Endothelial cell of umbilical vein (primary cell): ENCODE measurements around the gene PTPRD. TPM values are rescaled to one million over a fixed set of nuclear protein-coding genes. Genes with fewer than 3 reads are reported as not detected.

Source experiments
- BruUV-seq: library from RNA; stranded (reverse); fragments of 400-500 nt; replicated peaks from 2 replicates; lab custom pipeline; 2021; lab: Mats Ljungman, UMichigan
- CTCF ChIA-PET: fragments of 300-600, 350-600 bp; sonication (Branson Sonifier 250); formaldehyde crosslinking; loops from one replicate; lab custom pipeline; 2021; ENCODE audit warnings: antibody characterized with exemption, inconsistent platforms; lab: Charles Lee
- POLR2A ChIA-PET: fragments of 300-600, 350-600 bp; sonication (Branson Sonifier 250); formaldehyde crosslinking; loops from one replicate; lab custom pipeline; 2021; ENCODE audit warnings: antibody characterized with exemption, inconsistent platforms; lab: Charles Lee
- DNase-seq: peaks from one replicate; pipeline ENCODE4 v3.0.0-alpha.2; 2011; ENCODE audit warnings: low read depth, low spot score
- FAIRE-seq: peaks from 2 replicates; lab custom pipeline; 2011; peaks lifted over from hg19 to GRCh38; lab: Jason Lieb, UNC
- H2AFZ ChIP-seq: 2 replicates; pipeline ENCODE4 v1.6.0; 2012; ENCODE audit warnings: low read depth, low read length, control low read depth, inconsistent platforms
- H3K27ac ChIP-seq: 2 replicates; pipeline ENCODE4 v1.5.1; 2011; ENCODE audit warnings: low read depth, mild to moderate bottlenecking, control low read depth, low read length, moderate library complexity; ENCODE audit not compliant: insufficient read depth
- H3K27me3 ChIP-seq, 2 experiments: 2 replicates each; pipeline versions ENCODE4 v1.6.0 to v1.6.1; 2011; ENCODE audit warnings: low read length in 2 of 2, mixed read lengths in 1 of 2; ENCODE audit not compliant: control insufficient read depth in 2 of 2, insufficient read depth in 2 of 2
- H3K36me3 ChIP-seq, 2 experiments: 2 replicates in 1 of 2; 3 replicates in 1 of 2; pipeline ENCODE4 v1.5.1; 2011; ENCODE audit warnings: low read length in 2 of 2, mild to moderate bottlenecking in 1 of 2, moderate library complexity in 1 of 2; ENCODE audit not compliant: control insufficient read depth in 2 of 2, insufficient read depth in 2 of 2; ENCODE audit errors: extremely low read depth in 1 of 2
- H3K4me1 ChIP-seq: 3 replicates; pipeline ENCODE4 v1.5.1; 2011; ENCODE audit warnings: mild to moderate bottlenecking, low read length; ENCODE audit not compliant: control insufficient read depth, insufficient read depth; ENCODE audit errors: extremely low read depth
- H3K4me2 ChIP-seq: 2 replicates; pipeline ENCODE4 v1.6.1; 2011; ENCODE audit warnings: low read length, control low read depth, mixed read lengths; ENCODE audit not compliant: insufficient read depth
- H3K4me3 ChIP-seq, 3 experiments: fragments of 200-600 bp in 1 of 3; sonication (generic), shearing (Covaris generic) in 1 of 3; replicated peaks in 1 of 3; 2 replicates each; pipeline ENCODE4 v1.5.1; 2011 to 2016; ENCODE audit warnings: control low read depth in 3 of 3, low read length in 3 of 3, mild to moderate bottlenecking in 2 of 3, inconsistent platforms in 1 of 3, low read depth in 1 of 3, moderate library complexity in 1 of 3; ENCODE audit not compliant: insufficient read depth in 1 of 3
- H3K79me2 ChIP-seq: 2 replicates; pipeline ENCODE4 v1.6.0; 2012; ENCODE audit warnings: low read length, inconsistent platforms; ENCODE audit not compliant: control insufficient read depth, insufficient read depth
- H3K9ac ChIP-seq: replicated peaks from 2 replicates; pipeline ENCODE3; 2011; ENCODE audit warnings: low read length, control low read depth; ENCODE audit not compliant: insufficient read depth; ENCODE audit errors: extremely low read depth
- H3K9me1 ChIP-seq: replicated peaks from 3 replicates; pipeline ENCODE4 v1.6.0; 2011; ENCODE audit warnings: mild to moderate bottlenecking, low read length; ENCODE audit not compliant: control insufficient read depth, insufficient read depth; ENCODE audit errors: extremely low read depth
- H3K9me3 ChIP-seq: replicated peaks from 2 replicates; pipeline ENCODE4 v1.5.1; 2012; ENCODE audit warnings: low read length, inconsistent platforms; ENCODE audit not compliant: control insufficient read depth, insufficient read depth
- H4K20me1 ChIP-seq: replicated peaks from 2 replicates; pipeline ENCODE3; 2011; ENCODE audit warnings: mild to moderate bottlenecking, low read length; ENCODE audit not compliant: control insufficient read depth, insufficient read depth; ENCODE audit errors: extremely low read depth
- EZH2 ChIP-seq: IDR thresholded peaks from 2 replicates; pipeline ENCODE4 v1.6.1; 2012; ENCODE audit warnings: borderline replicate concordance, low read depth, mild to moderate bottlenecking, moderate library complexity, low read length, inconsistent platforms; ENCODE audit not compliant: severe bottlenecking
- FOS ChIP-seq: IDR thresholded peaks from 2 replicates; pipeline ENCODE4 v1.6.1; 2011; ENCODE audit warnings: mild to moderate bottlenecking, low read length, moderate library complexity, borderline replicate concordance; ENCODE audit not compliant: insufficient read depth
- GATA2 ChIP-seq: IDR thresholded peaks from 2 replicates; pipeline ENCODE4 v1.7.0; 2011; ENCODE audit warnings: low read depth, mild to moderate bottlenecking, moderate library complexity, mixed read lengths, low read length; ENCODE audit not compliant: insufficient read length, insufficient read depth
- JUN ChIP-seq: IDR thresholded peaks from 2 replicates; pipeline ENCODE4 v1.6.1; 2011; ENCODE audit warnings: borderline replicate concordance, low read depth; ENCODE audit not compliant: insufficient read length, insufficient read depth
- MYC ChIP-seq: IDR thresholded peaks from one replicate; pipeline ENCODE4 v1.6.1; 2011; ENCODE audit warnings: mild to moderate bottlenecking, low read depth, low read length
- POLR2A ChIP-seq: IDR thresholded peaks from 2 replicates; pipeline ENCODE4 v1.6.1; 2012; ENCODE audit warnings: low read depth, mild to moderate bottlenecking, control low read depth, low read length
- POLR2AphosphoS5 ChIP-seq: IDR thresholded peaks from 2 replicates; pipeline ENCODE4 v1.6.1; 2012; ENCODE audit warnings: low read depth, mild to moderate bottlenecking, control low read depth, low read length, moderate library complexity; ENCODE audit not compliant: insufficient read depth
- dilution Hi-C: fragments of 300-500 bp; cut with MboI; formaldehyde crosslinking; loops from one replicate; pipeline ENCODE4 v1.15.0; 2019; ENCODE audit warnings: low sequenced_read_pairs; ENCODE audit not compliant: extremely low pct_ligation_motif_present
- intact Hi-C: fragments of 100-400 bp; cut with micrococcal nuclease; formaldehyde crosslinking; loops from one replicate; pipeline ENCODE4 v1.10.0; 2022
- polyA plus RNA-seq, 4 experiments: library from polyadenylated mRNA; depleted of rRNA in 3 of 4; stranded (reverse) in 3 of 4; unstranded in 1 of 4; fragments of >200 nt; gene quantifications; 2 replicates each; pipeline versions ENCODE4 v1.2.1 to v1.2.3, GENCODE V29; 2011 to 2012; ENCODE audit warnings: missing spikeins in 1 of 4
- total RNA-seq: library from RNA; stranded (reverse); gene quantifications from 2 replicates; pipeline ENCODE4 v1.2.3, GENCODE V29; 2021
- TF ChIP-seq, protein P1 (sequence below): IDR thresholded peaks from 2 replicates; pipeline ENCODE4 v1.6.1; 2011; ENCODE audit not compliant: insufficient read depth, insufficient read length
- TF ChIP-seq, protein P2 (sequence below), 2 donors: IDR thresholded peaks; 1 replicate in 1 of 2; 2 replicates in 1 of 2; pipeline ENCODE4 v1.5.1; 2011; ENCODE audit warnings: low read length in 2 of 2, mild to moderate bottlenecking in 2 of 2, moderate library complexity in 2 of 2, control low read depth in 1 of 2, inconsistent platforms in 1 of 2, low read depth in 1 of 2; ENCODE audit not compliant: insufficient read depth in 1 of 2; ENCODE audit errors: extremely low read depth in 1 of 2

PTPRD gene
- total and polyA plus RNA-seq, 2 donors (not counting 3 experiments of a cell fraction or from before 2014, with no cell fraction given), result 5.5 to 5.7 TPM

DNA sequence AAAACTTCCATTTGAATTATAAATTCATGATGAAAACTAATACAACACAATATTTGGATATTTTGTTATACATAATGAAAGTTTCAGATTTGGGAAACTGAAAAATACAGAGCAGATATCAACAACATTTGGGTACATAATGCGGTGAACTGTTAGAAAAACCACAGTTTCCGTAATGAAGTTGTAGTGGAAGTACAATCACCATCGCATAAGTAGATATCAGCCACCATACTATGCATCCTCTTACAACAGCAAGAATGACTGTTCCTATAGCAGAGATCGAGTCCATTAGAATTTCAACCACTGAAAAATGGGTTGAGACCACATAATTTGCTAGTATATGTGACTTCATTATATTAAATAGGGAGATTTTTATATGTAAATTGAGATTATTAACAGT is 2043.0 kb downstream of the PTPRD start:
- Histone ChIP-seq H3K4me3 (no peak overlapping the region), H3K27me3 (no peaks in the 10 kb centered on the region), H3K36me3 (no peaks in the 10 kb centered on the region), H3K4me1 (no peaks in the 10 kb centered on the region), H4K20me1 (no peaks in the 10 kb centered on the region), H3K4me2 (no peak overlapping the region), H3K27ac (no peak overlapping the region), H2AFZ (no peak overlapping the region), H3K9ac (no peak overlapping the region), H3K9me3 (no peaks in the 10 kb centered on the region), H3K79me2 (no peaks in the 10 kb centered on the region), H3K9me1 (no peaks in the 10 kb centered on the region)
- POLR2A ChIA-PET, result no interaction called here
- no peak for FAIRE-seq
- TF ChIP-seq, protein P1, sequence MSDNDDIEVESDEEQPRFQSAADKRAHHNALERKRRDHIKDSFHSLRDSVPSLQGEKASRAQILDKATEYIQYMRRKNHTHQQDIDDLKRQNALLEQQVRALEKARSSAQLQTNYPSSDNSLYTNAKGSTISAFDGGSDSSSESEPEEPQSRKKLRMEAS, result no peak
- TF ChIP-seq JUN, result no peak
- no peak for TF ChIP-seq GATA2
- no peak for TF ChIP-seq FOS
- TF ChIP-seq POLR2AphosphoS5, result no peak
- no peak for TF ChIP-seq EZH2
- no peak for TF ChIP-seq POLR2A
- no peak for TF ChIP-seq MYC
- TF ChIP-seq, protein P2, sequence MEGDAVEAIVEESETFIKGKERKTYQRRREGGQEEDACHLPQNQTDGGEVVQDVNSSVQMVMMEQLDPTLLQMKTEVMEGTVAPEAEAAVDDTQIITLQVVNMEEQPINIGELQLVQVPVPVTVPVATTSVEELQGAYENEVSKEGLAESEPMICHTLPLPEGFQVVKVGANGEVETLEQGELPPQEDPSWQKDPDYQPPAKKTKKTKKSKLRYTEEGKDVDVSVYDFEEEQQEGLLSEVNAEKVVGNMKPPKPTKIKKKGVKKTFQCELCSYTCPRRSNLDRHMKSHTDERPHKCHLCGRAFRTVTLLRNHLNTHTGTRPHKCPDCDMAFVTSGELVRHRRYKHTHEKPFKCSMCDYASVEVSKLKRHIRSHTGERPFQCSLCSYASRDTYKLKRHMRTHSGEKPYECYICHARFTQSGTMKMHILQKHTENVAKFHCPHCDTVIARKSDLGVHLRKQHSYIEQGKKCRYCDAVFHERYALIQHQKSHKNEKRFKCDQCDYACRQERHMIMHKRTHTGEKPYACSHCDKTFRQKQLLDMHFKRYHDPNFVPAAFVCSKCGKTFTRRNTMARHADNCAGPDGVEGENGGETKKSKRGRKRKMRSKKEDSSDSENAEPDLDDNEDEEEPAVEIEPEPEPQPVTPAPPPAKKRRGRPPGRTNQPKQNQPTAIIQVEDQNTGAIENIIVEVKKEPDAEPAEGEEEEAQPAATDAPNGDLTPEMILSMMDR (IDR thresholded peaks at IDR 0.05; ENCODE audit: extremely low read depth in 1 of 2, insufficient read depth in 1 of 2, low read depth in 1 of 2, low read length in 2 of 2), result no peak
- CTCF ChIA-PET, result no interaction called here
- BruUV-seq, result no TSS peak
- dilution Hi-C loops, result no loop called here
- no peak for DNase-seq
- intact Hi-C loops, result no loop called here
